AG09319 (cell line): ENCODE measurements around the gene CYFIP2.

Experiments
- DNase-seq: peaks from one replicate; pipeline ENCODE4 v3.0.0-alpha.2; 2010; ENCODE audit warnings: low read depth; ENCODE audit errors: extremely low read depth
- CTCF ChIP-seq: IDR thresholded peaks from 2 replicates; pipeline ENCODE4 v1.5.1; 2011; ENCODE audit warnings: low read depth, mild to moderate bottlenecking, inconsistent platforms, low read length, moderate library complexity

The CYFIP2 gene

GRCh38 chr5:157384971-157385709 lies 119.2 kb downstream of the CYFIP2 start:
- peak; percentile 94 for DNase-seq
- TF ChIP-seq CTCF, result no peak

DNA sequence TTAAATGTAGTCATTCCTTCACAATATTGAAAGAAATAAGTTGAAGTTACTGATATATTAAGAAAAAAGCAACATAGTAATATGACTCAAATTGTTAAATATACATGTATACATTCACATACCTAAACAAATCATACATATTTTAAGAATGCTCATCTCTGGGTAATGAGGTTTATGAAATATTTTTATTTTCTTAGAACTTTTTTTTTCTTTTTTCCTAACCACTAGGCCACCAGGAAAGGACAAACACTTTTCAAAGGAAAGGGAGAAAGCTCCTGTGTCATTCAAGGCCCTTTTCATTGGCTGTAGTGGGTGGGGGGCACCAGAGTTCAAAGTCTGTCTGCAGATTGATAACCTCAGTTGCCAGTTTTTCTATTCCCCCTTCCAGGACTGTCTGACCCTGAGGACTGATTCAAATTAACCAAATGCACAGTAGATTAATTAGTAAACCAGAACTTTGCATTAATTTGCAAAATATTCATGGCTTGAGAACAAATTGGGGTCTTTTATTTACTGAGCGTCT lies 121.2 kb downstream of the CYFIP2 start:
- TF ChIP-seq CTCF, result no peak

DNA sequence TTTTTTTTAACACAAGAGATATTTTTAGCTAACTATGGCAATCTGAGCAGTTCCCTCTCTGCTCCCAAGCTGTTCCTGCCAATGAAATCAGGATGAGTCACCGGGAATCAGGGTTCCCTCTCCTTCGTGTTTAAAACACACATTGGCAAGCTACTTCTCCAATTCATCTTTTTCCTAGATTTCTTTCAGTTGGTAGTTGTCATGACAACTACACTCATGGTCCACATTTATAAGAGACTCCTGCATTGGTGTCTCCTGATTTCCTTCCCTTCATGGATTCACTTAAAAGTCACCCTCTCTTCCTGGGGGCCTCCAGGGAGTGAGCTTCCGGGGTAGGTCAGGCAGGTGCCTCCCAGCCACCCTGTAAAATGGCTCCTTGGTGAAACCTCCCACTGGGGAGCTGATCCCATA lies 121.8 kb downstream of the CYFIP2 start:
- TF ChIP-seq CTCF, result no peak
- DNase-seq, result peak; percentile 88

More for the DNA sequence above, 121.2 kb downstream of the CYFIP2 start:
- DNase-seq, result no peak

- no peak for TF ChIP-seq CTCF
- DNase-seq, result no peak
These were observed 122.3 kb downstream of the CYFIP2 start for GRCh38 chr5:157388111-157388710.

- DNase-seq, result no peak
- TF ChIP-seq CTCF, result no peak
These were observed 123.2 kb downstream of the CYFIP2 start for GRCh38 chr5:157389103-157389502.

GRCh38 chr5:157390133-157390532 lies 124.2 kb downstream of the CYFIP2 start:
- TF ChIP-seq CTCF, result no peak
- DNase-seq, result no peak
